HCT116 (cell line): ENCODE measurements around the gene SLC9A9.

Source experiments
- ATF3 ChIP-seq: IDR thresholded peaks from 2 replicates; pipeline ENCODE4 v1.6.1; 2012
- CEBPB ChIP-seq: IDR thresholded peaks from 2 replicates; pipeline ENCODE4 v1.6.1; 2012; ENCODE audit warnings: low read depth
- CTCF ChIP-seq, 3 experiments: fragments of 200-600 bp in 1 of 3; sonication (generic) in 1 of 3; IDR thresholded peaks in 2 of 3; conservative IDR thresholded peaks in 1 of 3; 2 replicates each; pipeline ENCODE4 v1.5.1; 2012 to 2017; ENCODE audit warnings: low read depth in 2 of 3, low read length in 2 of 3, antibody characterized with exemption in 1 of 3, borderline replicate concordance in 1 of 3, control low read depth in 1 of 3, mild to moderate bottlenecking in 1 of 3, mixed read lengths in 1 of 3, mixed run types in 1 of 3, moderate library complexity in 1 of 3; ENCODE audit not compliant: insufficient read depth in 1 of 3
- ELF1 ChIP-seq: IDR thresholded peaks from 2 replicates; pipeline ENCODE4 v1.6.1; 2012; ENCODE audit warnings: low read depth, borderline replicate concordance
- EZH2 ChIP-seq: fragments of 200-600 bp; sonication (generic); IDR thresholded peaks from 2 replicates; pipeline ENCODE4 v1.6.1; 2017; ENCODE audit warnings: antibody characterized with exemption, mixed run types
- EZH2phosphoT487 ChIP-seq: fragments of 200-600 bp; IDR thresholded peaks from 2 replicates; pipeline ENCODE4 v1.6.1; 2018; ENCODE audit warnings: antibody characterized with exemption, borderline replicate concordance
- JUND ChIP-seq: IDR thresholded peaks from 2 replicates; pipeline ENCODE4 v1.6.1; 2012
- MAX ChIP-seq: IDR thresholded peaks from 2 replicates; pipeline ENCODE4 v1.6.1; 2012
- POLR2A ChIP-seq: IDR thresholded peaks from 2 replicates; pipeline ENCODE4 v1.7.0; 2011; ENCODE audit warnings: borderline replicate concordance; ENCODE audit not compliant: insufficient read depth, insufficient read length; ENCODE audit errors: extremely low read depth
- POLR2AphosphoS5 ChIP-seq: IDR thresholded peaks from 2 replicates; pipeline ENCODE4 v1.6.1; 2011; ENCODE audit warnings: mild to moderate bottlenecking, low read depth, low read length, moderate library complexity
- RAD21 ChIP-seq: IDR thresholded peaks from 2 replicates; pipeline ENCODE4 v1.6.1; 2012; ENCODE audit warnings: low read depth, mild to moderate bottlenecking
- REST ChIP-seq: IDR thresholded peaks from 2 replicates; pipeline ENCODE4 v1.6.1; 2012; ENCODE audit warnings: low read depth
- SP1 ChIP-seq: IDR thresholded peaks from 2 replicates; pipeline ENCODE4 v1.6.1; 2012; ENCODE audit warnings: low read depth
- ZNF274 ChIP-seq: fragments of 200-500 bp; sonication (Bioruptor generic); IDR thresholded peaks from 2 replicates; pipeline ENCODE4 v1.6.1; 2014; ENCODE audit warnings: mild to moderate bottlenecking, low read depth, low read length, inconsistent platforms

GRCh38 chr3:143538577-143538981, 309.7 kb downstream of the SLC9A9 start:
- TF ChIP-seq CTCF (IDR thresholded peaks at IDR 0.05 in 2 of 3, conservative IDR thresholded peaks at IDR 0.05 in 1 of 3; ENCODE audit: borderline replicate concordance in 1 of 3, insufficient read depth in 1 of 3, low read depth in 2 of 3, low read length in 2 of 3) (no peak), EZH2 (no peak), POLR2A (no peak), EZH2phosphoT487 (no peak), ZNF274 (no peak), JUND (no peak), REST (no peak), MAX (no peak), RAD21 (no peak), ELF1 (no peak), POLR2AphosphoS5 (no peak), ATF3 (no peak), CEBPB (no peak), SP1 (no peak)
